Measurements from ENCODE around the gene HUNK.

The HUNK gene

GRCh38 chr21:31896019-31896418 is 23.2 kb downstream of the HUNK start:
- no peak overlapping the region for H3K4me3 ChIP-seq (ENCODE audit: low read depth, low read length)
- TF ChIP-seq, protein P1, sequence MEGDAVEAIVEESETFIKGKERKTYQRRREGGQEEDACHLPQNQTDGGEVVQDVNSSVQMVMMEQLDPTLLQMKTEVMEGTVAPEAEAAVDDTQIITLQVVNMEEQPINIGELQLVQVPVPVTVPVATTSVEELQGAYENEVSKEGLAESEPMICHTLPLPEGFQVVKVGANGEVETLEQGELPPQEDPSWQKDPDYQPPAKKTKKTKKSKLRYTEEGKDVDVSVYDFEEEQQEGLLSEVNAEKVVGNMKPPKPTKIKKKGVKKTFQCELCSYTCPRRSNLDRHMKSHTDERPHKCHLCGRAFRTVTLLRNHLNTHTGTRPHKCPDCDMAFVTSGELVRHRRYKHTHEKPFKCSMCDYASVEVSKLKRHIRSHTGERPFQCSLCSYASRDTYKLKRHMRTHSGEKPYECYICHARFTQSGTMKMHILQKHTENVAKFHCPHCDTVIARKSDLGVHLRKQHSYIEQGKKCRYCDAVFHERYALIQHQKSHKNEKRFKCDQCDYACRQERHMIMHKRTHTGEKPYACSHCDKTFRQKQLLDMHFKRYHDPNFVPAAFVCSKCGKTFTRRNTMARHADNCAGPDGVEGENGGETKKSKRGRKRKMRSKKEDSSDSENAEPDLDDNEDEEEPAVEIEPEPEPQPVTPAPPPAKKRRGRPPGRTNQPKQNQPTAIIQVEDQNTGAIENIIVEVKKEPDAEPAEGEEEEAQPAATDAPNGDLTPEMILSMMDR (IDR thresholded peaks at IDR 0.05; ENCODE audit: insufficient read depth, low read length, missing control alignments): no peak
- POLR2A ChIA-PET: no interaction called here
- DNase-seq (ENCODE audit: low read depth, low spot score): no peak
- CTCF ChIA-PET: interaction anchor here (1.1 to 2.7 kb wide), 2 partner anchors 10 to 362 kb away, joined by 7 to 10 read pairs; no protein-coding TSS in a partner anchor

GRCh38 chr21:31897311-31897710 is 24.5 kb downstream of the HUNK start:
- H3K4me3 ChIP-seq (ENCODE audit: low read depth, low read length): no peak overlapping the region
- POLR2A ChIA-PET: no interaction called here
- CTCF ChIA-PET: no interaction called here
- TF ChIP-seq, protein P1 (IDR thresholded peaks at IDR 0.05; ENCODE audit: insufficient read depth, low read length, missing control alignments): no peak
- no peak for DNase-seq (ENCODE audit: low read depth, low spot score)

GRCh38 chr21:31898933-31899630 is 26.3 kb downstream of the HUNK start:
- TF ChIP-seq, protein P1 (IDR thresholded peaks at IDR 0.05; ENCODE audit: insufficient read depth, low read length, missing control alignments): no peak
- POLR2A ChIA-PET: interaction anchor here (0.7 kb wide), 1 partner anchor 9 kb away, joined by 4 read pairs; no protein-coding TSS in a partner anchor
- CTCF ChIA-PET: interaction anchor here (1.2 to 1.5 kb wide), 2 partner anchors 11 to 360 kb away, joined by 3 to 4 read pairs; no protein-coding TSS in a partner anchor

DNA sequence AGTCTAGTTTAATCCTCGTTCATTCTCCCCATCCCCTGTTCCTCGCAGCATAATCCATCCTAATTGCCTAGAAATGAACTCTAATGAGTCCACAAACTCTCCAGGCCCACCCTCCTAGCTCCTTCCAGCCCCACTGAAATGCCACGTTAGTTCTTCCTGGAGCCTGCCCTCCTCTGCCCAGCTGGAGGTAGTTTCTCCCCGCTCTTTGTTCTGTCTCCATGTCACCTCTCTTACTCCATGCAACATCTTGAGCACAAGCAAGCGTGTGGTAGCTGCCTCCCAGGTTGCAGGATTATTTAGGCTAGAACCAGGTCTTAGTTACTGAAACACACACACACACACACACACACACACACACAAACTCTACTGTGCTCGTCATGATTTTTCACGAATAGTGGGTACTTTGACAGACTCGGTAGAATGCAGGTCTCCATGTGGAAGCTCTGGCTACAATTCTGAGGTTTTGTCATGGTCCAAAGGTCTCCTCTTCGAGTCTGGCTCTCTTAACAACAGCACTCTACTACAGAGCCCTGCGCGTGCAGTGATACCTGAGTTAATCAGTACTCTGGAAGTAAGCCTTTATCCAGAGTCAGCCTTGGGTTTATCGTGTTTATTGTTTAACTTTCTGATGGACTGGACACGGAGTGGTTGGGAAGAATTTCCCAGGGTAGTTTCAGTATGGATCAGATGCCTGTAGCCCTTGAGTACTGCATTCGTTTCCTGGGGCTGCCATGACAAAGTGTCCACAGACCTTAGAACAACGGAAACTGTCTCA is 27.5 kb downstream of the HUNK start:
- POLR2A ChIA-PET: no interaction called here
- no peak overlapping the region for H3K4me3 ChIP-seq (ENCODE audit: low read depth, low read length)
- no peak for DNase-seq (ENCODE audit: low read depth, low spot score)
- CTCF ChIA-PET: interaction anchor here (1.2 to 1.5 kb wide), 3 partner anchors 25 to 358 kb away, joined by 3 read pairs; no protein-coding TSS in a partner anchor
- TF ChIP-seq, protein P1 (IDR thresholded peaks at IDR 0.05; ENCODE audit: insufficient read depth, low read length, missing control alignments): no peak

More at GRCh38 chr21:31898933-31899630, 26.3 kb downstream of the HUNK start:
- no peak overlapping the region for H3K4me3 ChIP-seq (ENCODE audit: low read depth, low read length)
- no peak for DNase-seq (ENCODE audit: low read depth, low spot score)

GRCh38 chr21:31901315-31901714 is 28.5 kb downstream of the HUNK start:
- ChIA-PET CTCF (interaction anchor here (1.2 to 1.3 kb wide), 2 partner anchors 26 to 28 kb away, joined by 3 read pairs; no protein-coding TSS in a partner anchor), POLR2A (no interaction called here)
- TF ChIP-seq, protein P1 (IDR thresholded peaks at IDR 0.05; ENCODE audit: insufficient read depth, low read length, missing control alignments): no peak
- no peak for DNase-seq (ENCODE audit: low read depth, low spot score)
- no peak overlapping the region for H3K4me3 ChIP-seq (ENCODE audit: low read depth, low read length)

GRCh38 chr21:31902438-31902837 is 29.6 kb downstream of the HUNK start:
- ChIA-PET CTCF (interaction anchor here (1.2 kb wide), 1 partner anchor 36 kb away, joined by 3 read pairs; no protein-coding TSS in a partner anchor), POLR2A (no interaction called here)
- DNase-seq (ENCODE audit: low read depth, low spot score): no peak
- TF ChIP-seq, protein P1 (IDR thresholded peaks at IDR 0.05; ENCODE audit: insufficient read depth, low read length, missing control alignments): no peak
- no peak overlapping the region for H3K4me3 ChIP-seq (ENCODE audit: low read depth, low read length)

Measured in AG04449 (cell line).